ENCODE results near the gene GRPEL1. TPM values are rescaled to one million over a fixed set of nuclear protein-coding genes. Genes with fewer than 3 reads are reported as not detected.
A peak's percentile ranks its signal among the peaks of the same experiment; 100 is the strongest.
"Not testable (repeated sequence)": the region's sequence is repeated elsewhere in the genome, so short reads cannot be mapped to it uniquely, and the experiment has no call there.

Gene GRPEL1
- total RNA-seq, 2 donors from 2014 or later: 6.6 to 10.6 TPM

DNA sequence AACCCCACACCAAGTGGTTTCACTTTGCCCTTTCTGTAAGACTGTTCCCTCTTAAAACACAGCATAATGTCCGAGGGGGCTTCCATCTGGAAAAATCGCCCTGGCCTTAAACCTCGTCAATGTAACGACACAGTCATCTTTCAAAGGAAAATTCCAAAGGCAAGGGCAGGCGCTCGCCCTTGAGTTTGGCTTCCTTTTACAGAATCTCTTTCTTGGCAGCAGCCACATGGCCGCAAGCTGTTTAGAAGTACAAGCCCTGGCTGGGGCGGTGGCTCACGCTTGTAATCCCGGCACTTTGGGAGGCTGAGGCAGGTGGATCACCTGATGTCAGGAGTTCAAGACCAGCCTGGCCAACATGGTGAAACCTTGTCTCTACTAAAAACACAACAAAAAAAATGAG lies 27.1 kb upstream of the GRPEL1 start:
- Histone ChIP-seq H3K27me3 (no peaks in the 10 kb centered on the region), H3K4me3 (no peak overlapping the region), H3K27ac (no peak overlapping the region), H3K9me3 (no peaks in the 10 kb centered on the region), H3K4me1 (peaks cover 3% of the 10 kb centered on the region), H3K36me3 (replicated peaks in 1 of 2; ENCODE audit: insufficient read depth in 1 of 2, low read depth in 2 of 2) (no peaks in the 10 kb centered on the region)
- 86 to 93% methylated on average over 10 of the region's 10 CpGs for WGBS, 2 donors
- intact Hi-C loops (cut with DNase I): no loop called here
- no peak for DNase-seq
- ATAC-seq: no peak
- TF ChIP-seq POLR2A (IDR thresholded peaks at IDR 0.05) (no peak), CTCF (IDR thresholded peaks at IDR 0.05) (no peak)

DNA sequence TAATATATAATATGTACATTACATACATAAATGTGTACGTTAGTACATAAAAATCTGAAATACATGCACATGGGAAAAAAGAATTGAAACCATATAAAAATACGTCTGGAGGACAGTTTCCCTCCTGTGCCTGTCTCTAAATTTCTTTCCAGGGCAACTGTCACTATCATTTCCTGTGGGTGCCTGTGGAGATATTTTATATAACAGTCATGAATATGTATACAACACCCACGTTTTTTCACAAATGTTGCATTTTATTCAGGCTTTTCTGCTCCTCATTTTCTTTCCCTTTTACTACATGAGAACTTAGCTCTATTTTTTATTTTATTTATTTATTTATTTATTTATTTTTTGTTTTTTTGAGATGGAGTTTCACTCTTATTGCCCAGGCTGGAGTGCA lies 24.2 kb upstream of the GRPEL1 start:
- Histone ChIP-seq H3K4me3 (no peak overlapping the region), H3K27me3 (no peaks in the 10 kb centered on the region), H3K36me3 (replicated peaks in 1 of 2; ENCODE audit: insufficient read depth in 1 of 2, low read depth in 2 of 2) (no peaks in the 10 kb centered on the region), H3K27ac (no peak overlapping the region), H3K4me1 (peaks cover 20% of the 10 kb centered on the region), H3K9me3 (no peaks in the 10 kb centered on the region)
- DNase-seq (no peak), ATAC-seq (no peak)
- intact Hi-C loops (cut with DNase I): no loop called here
- WGBS, 2 donors: 68 to 73% methylated on average over 3 of the region's 3 CpGs
- TF ChIP-seq CTCF (IDR thresholded peaks at IDR 0.05) (no peak), POLR2A (IDR thresholded peaks at IDR 0.05) (no peak)

DNA sequence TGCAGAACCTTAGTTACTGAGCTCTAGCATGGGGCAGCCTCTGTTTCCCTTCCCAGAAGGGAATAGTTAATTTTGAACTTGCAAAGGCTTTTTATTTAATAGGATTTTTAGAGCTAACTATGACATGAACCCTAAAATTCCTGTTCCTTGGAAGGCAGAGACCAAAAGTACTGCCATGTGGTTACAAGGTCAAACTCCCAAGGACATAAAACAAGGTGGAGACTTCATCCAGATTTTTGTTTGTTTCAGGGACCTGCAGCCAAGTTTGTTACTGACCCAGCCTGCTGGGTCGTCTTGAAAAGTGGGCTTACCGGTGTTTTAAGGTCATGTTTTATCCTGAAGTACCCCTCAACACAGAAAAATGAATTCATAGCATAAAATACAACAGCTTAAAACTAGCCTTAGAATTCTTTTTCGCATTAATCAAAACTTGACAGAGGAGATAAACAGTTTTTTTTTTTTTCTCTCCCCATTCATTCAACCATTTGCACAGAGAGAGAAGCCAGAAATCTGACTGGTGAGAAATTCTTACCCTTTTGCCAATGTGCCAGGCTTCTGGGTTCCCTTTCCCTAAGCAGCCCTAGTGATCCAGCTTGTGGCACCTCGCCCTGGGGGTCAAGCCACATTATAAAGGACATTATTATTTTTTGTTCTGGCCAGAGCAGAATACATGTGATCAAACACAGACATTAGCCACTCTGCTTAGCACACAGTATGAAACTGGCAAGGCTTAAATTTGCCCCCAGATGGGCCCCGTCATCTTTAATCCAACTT lies 21.5 kb upstream of the GRPEL1 start:
- intact Hi-C loops (cut with DNase I): no loop called here
- Histone ChIP-seq H3K4me3 (no peak overlapping the region), H3K36me3 (replicated peaks in 1 of 2; ENCODE audit: insufficient read depth in 1 of 2, low read depth in 2 of 2) (no peaks in the 10 kb centered on the region), H3K9me3 (no peaks in the 10 kb centered on the region), H3K27me3 (no peaks in the 10 kb centered on the region), H3K4me1 (peaks cover 20% of the 10 kb centered on the region), H3K27ac (peak overlapping the region in 3 of 4 donors; percentile 46 to 60 (median 58))
- ATAC-seq: peak; percentile 81
- WGBS, 2 donors: 13 to 16% methylated on average over 5 of the region's 5 CpGs
- DNase-seq: peak in 3 of 4 donors; percentile 36 to 61 (median 60)
- TF ChIP-seq POLR2A (IDR thresholded peaks at IDR 0.05) (no peak), CTCF (IDR thresholded peaks at IDR 0.05) (no peak)

DNA sequence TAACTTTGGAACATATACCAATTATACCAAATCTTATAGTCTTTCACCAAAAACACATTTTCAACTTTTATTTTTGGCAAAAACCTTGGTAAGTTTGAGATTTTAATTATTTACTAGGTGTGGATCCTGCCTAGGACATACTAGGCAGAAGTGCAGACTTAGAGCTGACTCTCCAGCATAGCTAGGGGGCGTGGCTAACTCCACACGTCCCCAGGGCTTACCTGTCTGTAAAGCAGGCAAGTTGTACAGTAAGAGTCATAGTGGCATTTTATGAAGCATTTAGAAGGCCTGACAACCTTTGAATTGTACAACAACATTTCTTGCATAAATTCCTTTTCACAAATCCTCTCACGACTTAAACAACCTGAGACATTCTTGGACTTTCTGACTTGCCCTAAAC lies 19.2 kb upstream of the GRPEL1 start:
- no peak for ATAC-seq
- intact Hi-C loops (cut with DNase I): no loop called here
- Histone ChIP-seq H3K4me1 (peaks cover 27% of the 10 kb centered on the region), H3K27ac (no peak overlapping the region), H3K36me3 (replicated peaks in 1 of 2; ENCODE audit: insufficient read depth in 1 of 2, low read depth in 2 of 2) (no peaks in the 10 kb centered on the region), H3K4me3 (no peak overlapping the region), H3K27me3 (no peaks in the 10 kb centered on the region), H3K9me3 (no peaks in the 10 kb centered on the region)
- WGBS, 2 donors: 71 to 72% methylated on average over 3 of the region's 3 CpGs
- TF ChIP-seq CTCF (IDR thresholded peaks at IDR 0.05) (no peak), POLR2A (IDR thresholded peaks at IDR 0.05) (no peak)
- no peak for DNase-seq

DNA sequence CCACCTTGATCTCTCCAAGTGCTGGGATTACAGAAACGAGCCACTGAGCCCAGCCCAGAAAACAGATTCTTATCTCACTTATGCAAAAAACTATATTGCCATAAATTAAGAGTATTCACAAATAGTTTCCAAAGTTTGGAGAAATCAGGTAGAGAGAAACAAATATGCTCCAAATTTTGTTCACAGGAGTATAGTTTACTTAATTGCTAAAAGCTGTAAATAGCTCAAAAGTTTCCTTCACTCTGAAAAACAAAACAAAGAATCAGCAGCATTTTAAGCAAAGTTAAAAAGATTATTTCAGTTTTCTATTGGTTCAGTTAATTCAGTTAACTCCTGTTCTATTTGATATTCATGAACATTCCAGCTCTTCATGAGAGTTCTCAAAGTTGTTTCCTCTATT lies 18.5 kb upstream of the GRPEL1 start:
- TF ChIP-seq POLR2A (IDR thresholded peaks at IDR 0.05) (no peak), CTCF (IDR thresholded peaks at IDR 0.05) (no peak)
- Histone ChIP-seq H3K4me3 (no peak overlapping the region), H3K36me3 (replicated peaks in 1 of 2; ENCODE audit: insufficient read depth in 1 of 2, low read depth in 2 of 2) (no peaks in the 10 kb centered on the region), H3K27me3 (no peaks in the 10 kb centered on the region), H3K9me3 (no peaks in the 10 kb centered on the region), H3K27ac (no peak overlapping the region), H3K4me1 (peaks cover 30% of the 10 kb centered on the region)
- intact Hi-C loops (cut with DNase I): no loop called here
- no peak for ATAC-seq
- 21 to 42% methylated on average over 1 of the region's 1 CpG for WGBS, 2 donors
- no peak for DNase-seq

DNA sequence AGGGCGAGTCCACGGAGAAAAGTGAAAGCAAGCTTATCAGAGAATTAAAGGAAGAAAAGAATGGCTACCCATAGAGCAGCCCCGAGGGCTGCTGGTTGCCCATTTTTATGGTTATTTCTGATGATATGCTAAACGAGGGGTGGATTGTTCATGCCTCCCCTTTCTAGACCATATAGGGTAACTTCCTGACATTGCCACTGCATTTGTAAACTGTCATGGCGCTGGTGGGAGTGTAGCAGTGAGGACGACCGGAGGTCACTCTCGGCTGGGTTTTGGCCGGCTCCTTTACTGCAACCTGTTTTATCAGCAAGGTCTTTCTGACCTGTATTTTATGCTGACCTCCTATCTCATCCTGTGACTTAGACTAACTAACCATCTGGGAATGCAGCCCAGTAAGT lies 16.7 kb upstream of the GRPEL1 start:
- intact Hi-C loops (cut with DNase I); H3K27ac ChIP-seq; ATAC-seq; H3K27me3 ChIP-seq; H3K36me3 ChIP-seq (replicated peaks in 1 of 2; ENCODE audit: insufficient read depth in 1 of 2, low read depth in 2 of 2); H3K4me3 ChIP-seq; H3K9me3 ChIP-seq: not testable (repeated sequence)
- H3K4me1 ChIP-seq: peaks cover 24% of the 10 kb centered on the region
- peak in 1 of 4 donors; percentile 50 for DNase-seq
- 21 to 44% methylated on average over 9 of the region's 9 CpGs for WGBS, 2 donors

All from body of pancreas (tissue), 4 donors.